GM12891 (cell line): ENCODE results near the gene RINT1. TPM values are rescaled to one million over a fixed set of nuclear protein-coding genes. Genes with fewer than 3 reads are reported as not detected.

Experiments
- DNase-seq: peaks from one replicate; pipeline ENCODE4 v3.0.0; 2011; ENCODE audit warnings: low spot score; ENCODE audit not compliant: insufficient read length
- FAIRE-seq: peaks from 2 replicates; lab custom pipeline; 2011; peaks lifted over from hg19 to GRCh38; lab: Jason Lieb, UNC
- PAX5 ChIP-seq: IDR thresholded peaks from 2 replicates; pipeline ENCODE4 v1.6.1; 2011; ENCODE audit warnings: low read length, moderate library complexity, mild to moderate bottlenecking; ENCODE audit not compliant: insufficient read depth, severe bottlenecking
- POLR2A ChIP-seq: IDR thresholded peaks from 2 replicates; pipeline ENCODE4 v1.6.1; 2011; ENCODE audit warnings: low read depth, low read length, control low read depth
- POLR2AphosphoS5 ChIP-seq: IDR thresholded peaks from 2 replicates; pipeline ENCODE4 v1.6.1; 2011; ENCODE audit warnings: low read depth, low read length, control low read depth
- POU2F2 ChIP-seq: IDR thresholded peaks from 2 replicates; pipeline ENCODE4 v1.6.1; 2011; ENCODE audit warnings: low read depth, mild to moderate bottlenecking, control low read depth, low read length, moderate library complexity
- SPI1 ChIP-seq: IDR thresholded peaks from 2 replicates; pipeline ENCODE4 v1.6.1; 2011; ENCODE audit warnings: low read depth, low read length, control low read depth
- TAF1 ChIP-seq: IDR thresholded peaks from 2 replicates; pipeline ENCODE4 v1.6.1; 2011; ENCODE audit warnings: low read depth, low read length, control low read depth
- polyA plus RNA-seq: library from polyadenylated mRNA; unstranded; fragments of >200 nt; gene quantifications from one replicate; pipeline ENCODE4 v1.2.1, GENCODE V29; 2012; ENCODE audit warnings: low read depth, missing spikeins, inconsistent platforms; ENCODE audit not compliant: missing spikeins

Gene RINT1
- polyA plus RNA-seq: 8.6 TPM

DNA sequence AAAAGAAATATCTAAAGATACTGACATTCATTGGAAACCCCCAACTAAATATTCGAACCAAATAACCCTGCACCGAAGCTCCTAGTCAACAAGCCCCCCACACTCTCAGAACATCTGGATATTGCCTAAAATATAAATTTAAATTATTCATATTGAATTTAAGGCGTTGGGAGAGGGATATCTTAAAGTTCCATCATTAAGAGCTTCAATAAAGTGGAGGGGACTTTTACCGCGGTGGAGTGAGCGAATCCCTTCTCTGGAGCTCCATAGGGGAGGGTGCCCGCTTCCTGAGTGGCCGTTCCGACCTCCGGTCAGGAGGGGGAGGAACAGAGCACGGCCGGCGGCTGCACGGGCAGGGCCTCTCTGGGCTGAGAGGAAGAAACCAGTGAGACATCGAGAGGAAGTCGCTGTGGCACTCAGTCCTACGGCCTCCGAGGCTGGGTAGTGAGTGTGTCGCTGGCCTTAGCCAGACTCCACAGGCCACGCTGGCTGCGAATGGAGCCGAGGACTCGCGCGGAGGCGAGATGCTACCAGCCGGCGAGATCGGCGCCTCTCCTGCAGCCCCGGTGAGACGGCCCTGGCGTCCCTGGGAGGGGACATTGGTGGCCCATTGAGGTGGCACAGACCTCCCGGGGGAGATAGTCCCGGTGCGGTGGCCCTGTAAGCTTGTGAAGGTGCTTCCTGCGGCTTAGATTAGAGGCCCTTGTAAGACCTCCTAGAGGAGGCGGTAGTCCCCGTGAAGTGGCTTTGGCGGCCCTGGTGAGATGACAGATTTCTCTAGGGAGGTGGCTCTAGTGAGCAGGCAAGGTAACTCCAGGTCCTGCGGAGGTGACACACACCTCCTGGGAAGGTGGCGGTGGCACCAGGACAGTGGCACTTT is at the start of gene RINT1:
TSS of gene RINT1 (plus strand) at position 410 of the 880 bp plus-strand sequence. CDS start at position 525, 115 bp downstream.
- peak; percentile 99 for TF ChIP-seq POLR2A
- TF ChIP-seq TAF1: peak; percentile 98
- no peak for TF ChIP-seq PAX5
- peak; percentile 81 for TF ChIP-seq SPI1
- TF ChIP-seq POU2F2: peak; percentile 88; the same call in 1 of the 2 replicates
- peak; percentile 98 for TF ChIP-seq POLR2AphosphoS5
- FAIRE-seq (peak; percentile 89), DNase-seq (peak; percentile 77)

DNA sequence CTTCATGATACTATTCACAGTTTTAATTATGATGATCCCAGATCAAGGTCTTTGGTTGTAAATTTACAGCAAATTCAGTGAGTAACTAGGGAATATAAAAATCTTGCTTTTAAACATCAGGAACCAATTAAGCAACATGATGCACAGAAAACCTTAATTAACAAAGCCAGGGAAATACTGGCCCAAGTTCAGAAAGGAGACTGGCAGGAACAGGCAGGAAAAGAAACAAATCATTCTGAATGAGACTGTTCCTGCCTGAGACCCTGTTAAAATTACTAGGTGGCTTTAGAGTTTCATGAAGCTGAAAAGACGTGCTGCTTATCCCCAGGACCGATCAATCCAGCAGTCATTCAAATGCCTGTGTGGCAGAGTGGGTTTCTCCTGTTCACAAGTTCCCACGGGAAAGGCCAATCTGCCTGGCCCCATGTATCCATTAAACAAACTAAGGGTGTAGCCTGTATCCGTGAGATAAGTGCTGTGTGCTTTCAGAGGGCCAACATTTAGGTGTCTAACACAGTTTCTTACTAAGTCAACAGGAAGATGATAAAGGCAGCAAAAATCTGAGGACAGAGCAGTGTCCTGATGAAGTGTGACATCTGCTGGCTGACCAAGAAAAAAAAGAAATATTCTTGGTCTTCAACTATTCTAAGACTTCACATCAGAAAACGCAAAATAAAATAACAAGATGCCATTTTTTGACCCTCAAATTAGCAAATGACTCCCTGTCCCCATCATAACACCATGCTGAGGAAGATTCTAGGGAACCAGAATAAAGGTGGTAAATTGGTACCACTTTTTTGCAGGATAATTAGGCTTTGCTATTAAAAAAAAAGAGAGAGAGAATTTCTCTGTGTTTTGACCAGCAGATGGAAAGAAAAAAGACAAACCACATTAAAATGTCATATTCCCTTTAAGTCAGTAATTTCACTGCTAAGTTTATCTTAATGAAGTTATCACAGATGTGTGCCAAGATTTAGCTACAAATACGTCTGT is 44.1 kb upstream of the RINT1 start:
- TF ChIP-seq POLR2A (no peak), POU2F2 (no peak), POLR2AphosphoS5 (no peak), SPI1 (no peak), PAX5 (no peak), TAF1 (no peak)
- FAIRE-seq (no peak), DNase-seq (no peak)

DNA sequence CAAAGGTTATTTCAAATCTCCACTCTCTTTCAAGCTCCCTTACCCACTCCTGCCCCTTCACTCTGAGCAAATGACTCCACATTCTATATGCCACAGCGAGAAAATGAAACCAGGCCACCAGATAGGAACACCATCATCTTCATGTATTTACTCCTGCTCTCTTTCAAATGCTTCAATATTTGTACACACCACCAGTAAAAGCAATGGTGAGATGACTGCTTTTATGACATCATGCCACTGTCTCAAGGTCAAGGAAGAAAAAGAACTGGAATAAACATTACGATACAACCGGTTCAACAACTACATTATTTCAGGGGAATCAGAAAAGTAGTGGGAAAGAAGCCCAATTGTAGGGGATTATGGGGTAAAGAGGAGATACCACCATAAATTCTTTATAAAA is 42.6 kb upstream of the RINT1 start:
- FAIRE-seq: no peak
- TF ChIP-seq POLR2A (no peak), SPI1 (no peak), TAF1 (no peak)
- DNase-seq: no peak

DNA sequence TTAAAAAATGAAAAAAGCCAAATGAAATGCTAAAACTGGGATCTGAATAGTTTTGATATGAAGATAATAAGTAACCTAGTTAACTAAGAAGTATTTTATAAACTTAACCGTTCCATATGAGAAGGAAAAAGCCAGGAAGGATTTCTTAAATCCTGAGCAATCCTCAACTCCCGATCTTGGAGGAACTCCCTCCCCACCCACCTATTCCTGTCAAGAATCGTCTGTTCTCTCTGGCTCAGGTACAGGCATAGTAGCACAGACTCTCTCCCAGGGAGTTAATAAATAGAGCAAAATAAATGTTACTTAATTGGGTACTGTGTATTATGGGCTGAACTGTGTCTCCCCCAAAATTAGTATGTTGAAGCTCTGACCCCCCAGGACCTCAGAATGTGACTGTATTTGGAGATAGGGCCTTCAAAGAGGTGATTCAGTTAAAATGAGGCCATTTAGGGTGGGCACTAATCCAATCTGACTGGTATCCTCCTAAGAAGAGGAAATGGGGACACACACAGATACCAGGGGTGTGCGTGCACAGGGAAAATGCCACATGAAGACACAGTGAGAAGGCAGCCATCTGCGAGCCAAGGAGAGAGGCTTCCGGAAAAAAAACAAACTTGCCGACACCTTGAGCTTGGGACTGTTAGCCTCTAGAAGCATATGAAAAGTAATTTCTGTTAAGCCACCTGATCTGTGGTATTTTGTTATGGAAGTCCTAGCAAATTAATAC is 38.6 kb upstream of the RINT1 start:
- DNase-seq (no peak), FAIRE-seq (no peak)
- TF ChIP-seq TAF1 (no peak), POLR2A (no peak), POLR2AphosphoS5 (no peak), POU2F2 (no peak), PAX5 (no peak), SPI1 (no peak)

DNA sequence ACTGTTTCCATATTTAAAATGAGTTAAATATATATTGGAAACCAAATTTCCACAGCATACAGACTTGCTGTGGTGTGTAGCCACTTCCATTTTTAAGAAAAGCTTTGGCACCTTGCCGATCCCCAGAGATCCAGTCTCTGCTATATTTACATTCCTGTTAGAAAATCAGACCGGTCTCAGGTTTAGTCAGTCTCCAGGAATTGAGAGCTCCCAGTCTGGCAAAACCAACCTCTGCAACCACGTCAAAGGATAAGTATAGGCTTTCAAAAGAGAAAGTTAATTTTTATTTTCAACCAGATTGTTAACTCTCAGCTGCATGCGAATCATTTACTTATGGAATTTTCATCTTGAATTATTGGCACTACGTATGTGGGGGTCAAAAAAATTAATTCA is 38.1 kb upstream of the RINT1 start:
- TF ChIP-seq POLR2AphosphoS5: no peak
- no peak for TF ChIP-seq POU2F2
- no peak for TF ChIP-seq PAX5
- TF ChIP-seq POLR2A: no peak
- no peak for TF ChIP-seq SPI1
- no peak for TF ChIP-seq TAF1
- DNase-seq (no peak), FAIRE-seq (no peak)

DNA sequence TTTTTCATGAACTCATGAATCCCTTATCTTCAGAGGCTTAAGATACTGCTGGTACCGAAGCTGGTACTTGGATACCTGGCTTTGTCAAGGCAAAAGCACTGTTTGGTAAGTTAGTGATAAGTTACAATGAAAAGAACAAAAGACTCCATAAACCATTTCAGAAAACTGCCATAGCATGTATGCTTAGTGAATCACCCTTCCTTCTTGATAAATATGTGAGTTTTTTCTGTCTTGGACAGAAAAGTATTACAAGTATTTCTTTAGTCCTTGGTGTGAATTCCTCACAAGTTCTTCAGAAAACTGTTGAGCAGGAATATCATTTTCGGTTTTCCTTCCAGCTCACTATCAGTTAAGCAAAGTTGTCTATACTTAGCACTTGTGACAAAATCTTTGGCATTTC is 35.5 kb upstream of the RINT1 start:
- FAIRE-seq: no peak
- TF ChIP-seq POLR2AphosphoS5 (no peak), SPI1 (no peak), POU2F2 (no peak), TAF1 (no peak), POLR2A (no peak), PAX5 (no peak)
- DNase-seq: no peak

DNA sequence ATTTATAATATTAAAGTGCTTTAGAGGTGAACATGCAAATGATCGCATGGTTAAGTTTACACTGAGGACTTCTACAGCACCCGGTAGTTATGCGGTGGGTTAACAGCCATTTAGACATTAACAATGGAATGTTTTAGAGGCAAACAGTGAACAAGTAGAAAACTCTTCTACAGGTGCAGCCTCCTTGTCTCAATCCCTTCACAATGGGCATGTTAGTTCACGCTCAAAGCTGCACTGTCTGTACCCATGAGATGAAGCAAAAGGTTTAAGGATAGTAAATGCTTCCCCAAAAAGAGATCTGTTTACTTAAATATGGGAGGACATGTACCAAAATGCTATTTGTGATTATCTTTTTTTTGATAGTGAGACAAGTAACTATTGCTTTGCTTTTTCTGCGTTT is 35.0 kb upstream of the RINT1 start:
- FAIRE-seq (no peak), DNase-seq (no peak)
- no peak for TF ChIP-seq POLR2A
- TF ChIP-seq POLR2AphosphoS5: no peak
- TF ChIP-seq SPI1: no peak
- no peak for TF ChIP-seq PAX5
- TF ChIP-seq TAF1: no peak
- no peak for TF ChIP-seq POU2F2

DNA sequence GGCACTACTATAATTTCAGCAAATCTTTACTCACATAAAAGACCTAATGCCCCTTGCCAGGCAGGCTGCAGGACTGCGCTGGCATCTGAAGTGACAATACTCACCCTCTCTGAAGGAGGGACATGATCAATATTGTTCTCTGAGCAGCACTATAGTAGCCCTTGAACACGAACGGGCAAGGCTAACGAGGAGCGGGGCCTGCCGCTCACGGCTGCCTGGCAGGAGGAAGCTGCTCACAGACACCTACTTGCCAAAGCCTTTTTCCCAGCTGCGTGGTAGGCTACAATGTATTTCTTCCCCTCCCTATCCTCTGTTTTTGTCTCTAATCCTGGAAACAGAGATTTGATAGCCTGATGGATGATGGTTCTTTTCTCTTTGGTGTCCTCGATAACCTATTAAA is 29.8 kb upstream of the RINT1 start:
- TF ChIP-seq TAF1: no peak
- no peak for TF ChIP-seq POU2F2
- no peak for TF ChIP-seq POLR2AphosphoS5
- FAIRE-seq: peak; percentile 38
- DNase-seq: no peak

DNA sequence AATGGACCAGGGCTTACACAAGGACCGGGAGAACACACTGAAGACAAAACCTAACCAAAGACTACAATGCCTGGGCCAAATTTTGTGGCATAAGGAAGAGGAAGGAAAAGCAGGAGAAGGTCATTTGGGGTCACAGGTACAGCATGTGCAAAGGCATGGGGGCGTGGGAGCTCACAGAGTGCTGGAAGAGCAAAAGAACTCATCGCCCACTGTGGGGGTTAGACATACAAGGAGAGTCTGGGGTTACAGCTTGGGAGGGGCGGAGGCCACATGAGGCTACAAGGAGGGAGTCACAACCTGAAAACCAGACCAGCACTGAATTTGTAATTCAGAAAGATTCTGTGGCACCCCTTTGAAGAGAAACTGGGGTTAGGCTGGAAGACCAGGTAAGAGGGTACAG is 19.6 kb upstream of the RINT1 start:
- DNase-seq (no peak), FAIRE-seq (no peak)
- TF ChIP-seq PAX5: no peak
- no peak for TF ChIP-seq POU2F2
- TF ChIP-seq POLR2AphosphoS5: no peak
- no peak for TF ChIP-seq SPI1
- TF ChIP-seq POLR2A: no peak
- no peak for TF ChIP-seq TAF1
